GM23338 (cell line): Measurements from ENCODE around the gene COPZ1.

ENCODE experiments used
- CREB1 ChIP-seq: fragments of 250-450 bp; sonication (Bioruptor Pico); IDR thresholded peaks from 2 replicates; pipeline ENCODE4 v1.5.0; 2020; ENCODE audit warnings: low read depth, mild to moderate bottlenecking, moderate library complexity
- EZH2 ChIP-seq: fragments of 200-600 bp; sonication (generic); IDR thresholded peaks from one replicate; pipeline ENCODE4 v1.8.0; 2017; ENCODE audit warnings: antibody characterized with exemption, mild to moderate bottlenecking, low read depth; ENCODE audit not compliant: unreplicated experiment
- EZH2phosphoT487 ChIP-seq: fragments of 200-600 bp; sonication (generic); IDR thresholded peaks from one replicate; pipeline ENCODE4 v1.8.1; 2018; ENCODE audit warnings: antibody characterized with exemption; ENCODE audit not compliant: unreplicated experiment
- POLR2AphosphoS5 ChIP-seq: IDR thresholded peaks from 2 replicates; pipeline ENCODE4 v1.6.1; 2016; ENCODE audit warnings: antibody characterized with exemption, low read depth
- TF ChIP-seq, protein P1 (sequence below), 2 experiments: fragments of 200-600 bp in 1 of 2; sonication (generic) in 1 of 2; conservative IDR thresholded peaks; 2 replicates each; pipeline versions ENCODE4 v1.5.1 to v1.6.1; 2016 to 2017; ENCODE audit warnings: antibody characterized with exemption in 2 of 2, low read depth in 2 of 2, mild to moderate bottlenecking in 2 of 2, moderate library complexity in 1 of 2
- TF ChIP-seq, protein P2 (sequence below): IDR thresholded peaks from 2 replicates; pipeline ENCODE4 v1.6.1; 2016; ENCODE audit warnings: antibody characterized with exemption
- TF ChIP-seq, protein P3 (sequence below): IDR thresholded peaks from one replicate; pipeline ENCODE4 v1.6.1; 2018; ENCODE audit warnings: antibody characterized with exemption; ENCODE audit not compliant: unreplicated experiment

DNA sequence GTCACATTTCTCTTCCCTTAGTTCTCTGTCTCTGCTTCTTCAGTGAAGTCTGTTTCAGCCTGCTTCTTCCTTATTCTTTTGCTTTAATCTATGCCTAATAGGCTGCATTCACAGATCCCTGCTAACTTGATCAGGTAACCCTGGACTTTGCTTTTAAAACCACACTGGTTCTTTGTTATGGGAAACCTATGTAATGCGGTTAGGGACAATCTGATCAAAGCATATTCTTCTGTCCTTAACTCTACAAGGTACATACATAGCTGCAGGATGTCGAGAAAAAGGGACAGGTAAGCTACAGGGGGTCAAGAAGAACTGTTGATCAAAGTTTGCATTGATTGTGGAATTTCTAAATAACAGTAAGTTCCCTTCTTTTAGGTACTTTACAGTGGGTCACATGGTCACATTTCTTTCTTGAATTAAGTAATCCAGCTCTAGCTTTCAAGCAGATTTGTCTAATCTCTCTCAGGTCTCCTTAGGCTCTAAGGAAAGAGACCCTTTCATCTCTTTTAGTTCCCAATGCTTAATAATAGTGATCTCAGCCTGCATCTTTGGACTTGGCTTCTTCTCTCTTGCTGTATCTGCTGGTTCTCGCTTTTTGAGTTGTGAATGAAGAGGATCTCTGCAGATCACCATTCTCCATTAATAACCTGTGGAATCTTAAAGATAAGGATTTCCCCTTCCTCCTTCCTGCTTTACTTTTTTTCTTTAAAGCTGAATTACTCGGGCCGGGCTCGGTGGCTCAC lies 3.8 kb downstream of the COPZ1 start:
- TF ChIP-seq, protein P1, sequence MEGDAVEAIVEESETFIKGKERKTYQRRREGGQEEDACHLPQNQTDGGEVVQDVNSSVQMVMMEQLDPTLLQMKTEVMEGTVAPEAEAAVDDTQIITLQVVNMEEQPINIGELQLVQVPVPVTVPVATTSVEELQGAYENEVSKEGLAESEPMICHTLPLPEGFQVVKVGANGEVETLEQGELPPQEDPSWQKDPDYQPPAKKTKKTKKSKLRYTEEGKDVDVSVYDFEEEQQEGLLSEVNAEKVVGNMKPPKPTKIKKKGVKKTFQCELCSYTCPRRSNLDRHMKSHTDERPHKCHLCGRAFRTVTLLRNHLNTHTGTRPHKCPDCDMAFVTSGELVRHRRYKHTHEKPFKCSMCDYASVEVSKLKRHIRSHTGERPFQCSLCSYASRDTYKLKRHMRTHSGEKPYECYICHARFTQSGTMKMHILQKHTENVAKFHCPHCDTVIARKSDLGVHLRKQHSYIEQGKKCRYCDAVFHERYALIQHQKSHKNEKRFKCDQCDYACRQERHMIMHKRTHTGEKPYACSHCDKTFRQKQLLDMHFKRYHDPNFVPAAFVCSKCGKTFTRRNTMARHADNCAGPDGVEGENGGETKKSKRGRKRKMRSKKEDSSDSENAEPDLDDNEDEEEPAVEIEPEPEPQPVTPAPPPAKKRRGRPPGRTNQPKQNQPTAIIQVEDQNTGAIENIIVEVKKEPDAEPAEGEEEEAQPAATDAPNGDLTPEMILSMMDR (conservative IDR thresholded peaks at IDR 0.05; ENCODE audit: low read depth in 2 of 2) = no peak
- no peak for TF ChIP-seq POLR2AphosphoS5
- TF ChIP-seq EZH2 = no peak
- TF ChIP-seq, protein P2, sequence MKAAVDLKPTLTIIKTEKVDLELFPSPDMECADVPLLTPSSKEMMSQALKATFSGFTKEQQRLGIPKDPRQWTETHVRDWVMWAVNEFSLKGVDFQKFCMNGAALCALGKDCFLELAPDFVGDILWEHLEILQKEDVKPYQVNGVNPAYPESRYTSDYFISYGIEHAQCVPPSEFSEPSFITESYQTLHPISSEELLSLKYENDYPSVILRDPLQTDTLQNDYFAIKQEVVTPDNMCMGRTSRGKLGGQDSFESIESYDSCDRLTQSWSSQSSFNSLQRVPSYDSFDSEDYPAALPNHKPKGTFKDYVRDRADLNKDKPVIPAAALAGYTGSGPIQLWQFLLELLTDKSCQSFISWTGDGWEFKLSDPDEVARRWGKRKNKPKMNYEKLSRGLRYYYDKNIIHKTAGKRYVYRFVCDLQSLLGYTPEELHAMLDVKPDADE = no peak
- TF ChIP-seq, protein P3, sequence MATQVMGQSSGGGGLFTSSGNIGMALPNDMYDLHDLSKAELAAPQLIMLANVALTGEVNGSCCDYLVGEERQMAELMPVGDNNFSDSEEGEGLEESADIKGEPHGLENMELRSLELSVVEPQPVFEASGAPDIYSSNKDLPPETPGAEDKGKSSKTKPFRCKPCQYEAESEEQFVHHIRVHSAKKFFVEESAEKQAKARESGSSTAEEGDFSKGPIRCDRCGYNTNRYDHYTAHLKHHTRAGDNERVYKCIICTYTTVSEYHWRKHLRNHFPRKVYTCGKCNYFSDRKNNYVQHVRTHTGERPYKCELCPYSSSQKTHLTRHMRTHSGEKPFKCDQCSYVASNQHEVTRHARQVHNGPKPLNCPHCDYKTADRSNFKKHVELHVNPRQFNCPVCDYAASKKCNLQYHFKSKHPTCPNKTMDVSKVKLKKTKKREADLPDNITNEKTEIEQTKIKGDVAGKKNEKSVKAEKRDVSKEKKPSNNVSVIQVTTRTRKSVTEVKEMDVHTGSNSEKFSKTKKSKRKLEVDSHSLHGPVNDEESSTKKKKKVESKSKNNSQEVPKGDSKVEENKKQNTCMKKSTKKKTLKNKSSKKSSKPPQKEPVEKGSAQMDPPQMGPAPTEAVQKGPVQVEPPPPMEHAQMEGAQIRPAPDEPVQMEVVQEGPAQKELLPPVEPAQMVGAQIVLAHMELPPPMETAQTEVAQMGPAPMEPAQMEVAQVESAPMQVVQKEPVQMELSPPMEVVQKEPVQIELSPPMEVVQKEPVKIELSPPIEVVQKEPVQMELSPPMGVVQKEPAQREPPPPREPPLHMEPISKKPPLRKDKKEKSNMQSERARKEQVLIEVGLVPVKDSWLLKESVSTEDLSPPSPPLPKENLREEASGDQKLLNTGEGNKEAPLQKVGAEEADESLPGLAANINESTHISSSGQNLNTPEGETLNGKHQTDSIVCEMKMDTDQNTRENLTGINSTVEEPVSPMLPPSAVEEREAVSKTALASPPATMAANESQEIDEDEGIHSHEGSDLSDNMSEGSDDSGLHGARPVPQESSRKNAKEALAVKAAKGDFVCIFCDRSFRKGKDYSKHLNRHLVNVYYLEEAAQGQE = no peak
- TF ChIP-seq EZH2phosphoT487 = no peak
- no peak for TF ChIP-seq CREB1 (CRISPR knock-in tag)
